Activated T-cell treated with anti-CD3 and anti-CD28 coated beads, Interleukin-2, amount 50 U/mL, for 48 hours (primary cell): ENCODE results near the gene PEX11G.
A peak's percentile ranks its signal among the peaks of the same experiment; 100 is the strongest.

ENCODE experiments used
- DNase-seq, 2 experiments: peaks; one replicate each; pipeline ENCODE4 v3.0.0-alpha.2; 2020

Gene PEX11G

DNA sequence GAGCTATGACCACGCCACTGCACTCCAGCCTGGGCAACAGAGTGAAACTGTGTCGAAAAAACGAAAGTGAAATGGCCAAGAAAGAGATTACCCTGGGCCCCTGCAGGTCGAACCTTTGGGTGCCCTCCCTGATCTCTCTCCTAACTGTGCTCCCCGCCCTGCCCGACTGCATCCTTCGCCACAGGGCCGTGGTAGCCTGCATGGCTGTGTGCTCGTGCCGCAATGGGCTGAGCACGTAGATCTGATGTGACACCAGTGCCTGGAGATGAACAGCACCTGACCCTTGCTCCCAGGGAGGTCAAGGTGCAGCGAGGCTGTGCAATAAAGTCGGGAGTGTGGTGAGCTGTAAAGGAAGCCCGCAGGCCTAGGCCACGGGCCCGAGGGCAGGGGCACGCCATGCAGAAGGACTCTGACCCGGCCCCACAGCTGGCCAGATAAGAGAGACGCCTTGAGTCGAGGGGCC lies 60.2 kb downstream of the PEX11G start:
- no peak for DNase-seq

GRCh38 chr19:7427944-7428343 lies 60.9 kb downstream of the PEX11G start:
- no peak for DNase-seq

GRCh38 chr19:7426986-7427385 lies 61.8 kb downstream of the PEX11G start:
- DNase-seq = peak; percentile 52 to 61
